K562 (cell line): ENCODE data around the gene NYAP2. TPM values are rescaled to one million over a fixed set of nuclear protein-coding genes. Genes with fewer than 3 reads are reported as not detected.

ENCODE experiments used
- ATAC-seq: fragments of 200-7000 bp; cut with Tn5 transposase; 3 replicates; pipeline ENCODE4 v1.9.1; 2020; ENCODE audit warnings: moderate library complexity
- BruUV-seq: library from RNA; stranded (reverse); fragments of 400-500 nt; replicated peaks from 2 replicates; lab custom pipeline; 2021; lab: Mats Ljungman, UMichigan
- CTCF ChIA-PET: fragments of 300-600 bp; formaldehyde crosslinking; extraction: SDS; loops from one replicate; lab custom pipeline; 2021; ENCODE audit warnings: low intra/inter-chr PET ratio; lab: Yijun Ruan, JAX
- POLR2A ChIA-PET: fragments of 300-600, 350-650 bp; sonication (Branson Sonifier 250); formaldehyde crosslinking; extraction: SDS; loops from one replicate; lab custom pipeline; 2021; ENCODE audit warnings: antibody characterized with exemption, inconsistent platforms; lab: Yijun Ruan, JAX
- DNase-seq, 4 experiments: peaks; one replicate each; pipeline versions ENCODE4 v3.0.0 to v3.0.0-alpha.2; 2011 to 2018; ENCODE audit warnings: low spot score in 3 of 4, mixed read lengths in 3 of 4; ENCODE audit errors: extremely low read depth in 1 of 4
- FAIRE-seq: peaks from 2 replicates; lab custom pipeline; 2011; peaks lifted over from hg19 to GRCh38; lab: Jason Lieb, UNC
- H2AFZ ChIP-seq: 2 replicates; pipeline ENCODE4 v1.6.0; 2011; ENCODE audit warnings: low read depth, low read length, control low read depth, inconsistent platforms
- H3K27ac ChIP-seq: fragments of 200-600 bp; 3 replicates; pipeline ENCODE4 v1.8.0; 2011; ENCODE audit warnings: low read depth, mild to moderate bottlenecking, control low read depth, inconsistent platforms, low read length, moderate library complexity, mixed read lengths; ENCODE audit errors: extremely low read depth
- H3K27me3 ChIP-seq, 2 experiments: fragments of 300-600 bp in 1 of 2; 2 replicates in 1 of 2; 3 replicates in 1 of 2; pipeline versions ENCODE4 v1.6.0 to v1.8.0; 2011; ENCODE audit warnings: inconsistent platforms in 2 of 2, low read length in 2 of 2, mild to moderate bottlenecking in 1 of 2, mixed read lengths in 1 of 2, moderate library complexity in 1 of 2; ENCODE audit not compliant: control insufficient read depth in 2 of 2, insufficient read depth in 2 of 2
- H3K36me3 ChIP-seq: fragments of 300-600 bp; 3 replicates; pipeline ENCODE4 v1.8.0; 2011; ENCODE audit warnings: mild to moderate bottlenecking, low read length, inconsistent platforms; ENCODE audit not compliant: control insufficient read depth, insufficient read depth
- H3K4me1 ChIP-seq, 2 experiments: fragments of 200-600 bp in 1 of 2; replicated peaks in 1 of 2; 2 replicates in 1 of 2; 3 replicates in 1 of 2; pipeline versions ENCODE4 v1.5.1 to v1.8.0; 2011; ENCODE audit warnings: inconsistent platforms in 2 of 2, low read length in 2 of 2, mild to moderate bottlenecking in 1 of 2, mixed read lengths in 1 of 2, moderate library complexity in 1 of 2; ENCODE audit not compliant: control insufficient read depth in 2 of 2, insufficient read depth in 2 of 2
- H3K4me2 ChIP-seq: 2 replicates; pipeline ENCODE4 v1.6.1; 2011; ENCODE audit warnings: low read length, control low read depth, inconsistent platforms, mixed read lengths; ENCODE audit not compliant: insufficient read depth
- H3K4me3 ChIP-seq: fragments of 200-600 bp; sonication (generic), shearing (Covaris generic); 2 replicates; pipeline ENCODE4 v1.5.1; 2016; ENCODE audit warnings: control low read depth, inconsistent platforms
- H3K79me2 ChIP-seq: fragments of 200-600 bp; 3 replicates; pipeline ENCODE4 v1.8.0; 2011; ENCODE audit warnings: low read length, inconsistent platforms; ENCODE audit not compliant: control insufficient read depth, insufficient read depth
- H3K9ac ChIP-seq, 2 experiments: 2 replicates each; pipeline versions ENCODE4 v1.6.0 to v1.6.1; 2011; ENCODE audit warnings: low read depth in 2 of 2, low read length in 2 of 2, control low read depth in 1 of 2, inconsistent platforms in 1 of 2, mild to moderate bottlenecking in 1 of 2, mixed read lengths in 1 of 2; ENCODE audit not compliant: insufficient read depth in 1 of 2
- H3K9me1 ChIP-seq: one replicate; pipeline ENCODE4 v1.6.0; 2011; ENCODE audit warnings: inconsistent platforms, mild to moderate bottlenecking, low read length, moderate library complexity; ENCODE audit not compliant: control insufficient read depth, insufficient read depth
- H3K9me3 ChIP-seq: replicated peaks from 2 replicates; pipeline ENCODE4 v1.5.1; 2011; ENCODE audit warnings: low read depth, low read length, inconsistent platforms; ENCODE audit not compliant: control insufficient read depth, insufficient read depth
- H4K20me1 ChIP-seq: replicated peaks from 2 replicates; pipeline ENCODE4 v1.6.1; 2011; ENCODE audit warnings: low read length, inconsistent platforms, mixed read lengths; ENCODE audit not compliant: control insufficient read depth, insufficient read depth
- FOS ChIP-seq: IDR thresholded peaks from 3 replicates; pipeline ENCODE4 v1.6.1; 2011; ENCODE audit not compliant: insufficient read length; ENCODE audit errors: extremely low read depth
- PTBP1 ChIP-seq: fragments of 200-400 bp; formaldehyde crosslinking; IDR thresholded peaks from 2 replicates; pipeline ENCODE4 v1.6.1; 2017; ENCODE audit warnings: low read depth, low read length
- ZNF766 ChIP-seq: fragments of 200-800 bp; sonication (Bioruptor generic); conservative IDR thresholded peaks from 2 replicates; pipeline ENCODE4 v1.6.1; 2016; ENCODE audit warnings: missing genetic modification characterization, missing compliant biosample characterization
- ZNF77 ChIP-seq: fragments of 250-450 bp; sonication (Bioruptor Pico); IDR thresholded peaks from 2 replicates; pipeline ENCODE4 v1.5.0; 2020
- WGBS: fragments of 100-300 bp; shearing (Covaris generic); methylation state at CpG from one replicate; pipeline ENCODE4 v1.1.6; 2016; ENCODE audit warnings: low coverage, mixed read lengths; ENCODE audit not compliant: insufficient coverage; ENCODE audit errors: missing lambda C conversion rate; 5-methylcytosine and 5-hydroxymethylcytosine counted together
- in situ Hi-C: fragments of 300-500 bp; cut with MboI; formaldehyde crosslinking; loops from 4 replicates; pipeline ENCODE4 v1.15.0; 2018; ENCODE audit warnings: inconsistent platforms, mixed read lengths
- intact Hi-C: fragments of 100-400 bp; cut with micrococcal nuclease; formaldehyde crosslinking; loops from 2 replicates; pipeline ENCODE4 v1.14.2; 2022
- polyA plus RNA-seq, 8 experiments: library from polyadenylated mRNA; depleted of rRNA in 4 of 8; stranded (reverse) in 5 of 8; unstranded in 3 of 8; fragments of >200 nt; fragmentation: Nextera tagmentation in 2 of 8; fragmentation: Illumina TruSeq in 1 of 8; extraction: Ambion mirVana in 2 of 8; extraction: Trizol in 1 of 8; gene quantifications; 2 replicates each; pipeline versions ENCODE4 v1.2.1 to v1.2.3, GENCODE V29; 2011 to 2014; ENCODE audit warnings: inconsistent platforms in 1 of 8, missing spikeins in 1 of 8
- small RNA-seq: library from RNA; depleted of rRNA; stranded (forward); fragments of <200 nt; gene quantifications from one replicate; pipeline ENCODE3, GENCODE V24; 2014
- total RNA-seq, 7 experiments: library from RNA; depleted of rRNA in 6 of 7; stranded (reverse); fragments of >200 nt in 6 of 7; fragmentation: Illumina TruSeq in 2 of 7; extraction: Trizol in 2 of 7; gene quantifications; 2 replicates each; pipeline versions ENCODE4 v1.2.1 to v1.2.3, GENCODE V29; 2011 to 2021; ENCODE audit warnings: low replicate concordance in 1 of 7

The NYAP2 gene
- total and polyA plus RNA-seq, 9 of the 15 experiments (the other 6 are each of a cell fraction or from before 2014, with no cell fraction given) = 0.03 to 0.04 (median 0.04) TPM; not detected in 3

- in situ Hi-C loops (no loop called here), intact Hi-C loops (no loop called here)
- ChIA-PET CTCF (no interaction called here), POLR2A (no interaction called here)
- Histone ChIP-seq H3K9ac (no peak overlapping the region), H3K4me3 (no peak overlapping the region), H4K20me1 (no peaks in the 10 kb centered on the region), H3K36me3 (no peaks in the 10 kb centered on the region), H3K27me3 (no peaks in the 10 kb centered on the region), H3K9me1 (no peaks in the 10 kb centered on the region), H3K4me1 (no peaks in the 10 kb centered on the region), H3K4me2 (no peak overlapping the region), H2AFZ (no peak overlapping the region), H3K9me3 (no peaks in the 10 kb centered on the region), H3K79me2 (no peaks in the 10 kb centered on the region), H3K27ac (no peak overlapping the region)
- ATAC-seq (no peak), DNase-seq (no peak), FAIRE-seq (no peak)
- BruUV-seq = no TSS peak
- WGBS = 0% methylated on average over 1 of the region's 2 CpGs
- no peak for TF ChIP-seq ZNF77 (CRISPR knock-in tag)
- no peak for TF ChIP-seq PTBP1
- no peak for TF ChIP-seq ZNF766 (CRISPR knock-in tag)
- no peak for TF ChIP-seq FOS
Measured at GRCh38 chr2:225697936-225698335, 298.4 kb downstream of the NYAP2 start.

Small RNA genes lying within 50 kb of the gene (small RNA-seq; reads per million reads assigned to genes)
- not detected for gene AC016717.1
